GM12874 (cell line): ENCODE measurements around the gene PCDHGB6.

Experiments used
- CTCF ChIP-seq: IDR thresholded peaks from 2 replicates; pipeline ENCODE4 v1.5.1; 2011; ENCODE audit warnings: low read depth, mild to moderate bottlenecking, control low read depth, low read length, moderate library complexity; ENCODE audit not compliant: insufficient read depth

The PCDHGB6 gene

DNA sequence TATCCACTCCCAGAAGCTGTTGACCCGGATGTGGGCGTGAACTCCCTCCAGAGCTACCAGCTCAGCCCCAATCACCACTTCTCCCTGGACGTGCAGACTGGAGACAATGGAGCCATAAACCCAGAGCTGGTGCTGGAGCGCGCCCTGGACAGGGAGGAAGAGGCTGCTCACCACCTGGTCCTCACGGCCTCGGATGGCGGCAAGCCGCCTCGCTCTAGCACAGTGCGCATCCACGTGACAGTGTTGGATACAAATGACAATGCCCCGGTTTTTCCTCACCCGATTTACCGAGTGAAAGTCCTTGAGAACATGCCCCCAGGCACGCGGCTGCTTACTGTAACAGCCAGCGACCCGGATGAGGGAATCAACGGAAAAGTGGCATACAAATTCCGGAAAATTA, 14.6 kb upstream of the PCDHGB6 start:
- TF ChIP-seq CTCF, result no peak

DNA sequence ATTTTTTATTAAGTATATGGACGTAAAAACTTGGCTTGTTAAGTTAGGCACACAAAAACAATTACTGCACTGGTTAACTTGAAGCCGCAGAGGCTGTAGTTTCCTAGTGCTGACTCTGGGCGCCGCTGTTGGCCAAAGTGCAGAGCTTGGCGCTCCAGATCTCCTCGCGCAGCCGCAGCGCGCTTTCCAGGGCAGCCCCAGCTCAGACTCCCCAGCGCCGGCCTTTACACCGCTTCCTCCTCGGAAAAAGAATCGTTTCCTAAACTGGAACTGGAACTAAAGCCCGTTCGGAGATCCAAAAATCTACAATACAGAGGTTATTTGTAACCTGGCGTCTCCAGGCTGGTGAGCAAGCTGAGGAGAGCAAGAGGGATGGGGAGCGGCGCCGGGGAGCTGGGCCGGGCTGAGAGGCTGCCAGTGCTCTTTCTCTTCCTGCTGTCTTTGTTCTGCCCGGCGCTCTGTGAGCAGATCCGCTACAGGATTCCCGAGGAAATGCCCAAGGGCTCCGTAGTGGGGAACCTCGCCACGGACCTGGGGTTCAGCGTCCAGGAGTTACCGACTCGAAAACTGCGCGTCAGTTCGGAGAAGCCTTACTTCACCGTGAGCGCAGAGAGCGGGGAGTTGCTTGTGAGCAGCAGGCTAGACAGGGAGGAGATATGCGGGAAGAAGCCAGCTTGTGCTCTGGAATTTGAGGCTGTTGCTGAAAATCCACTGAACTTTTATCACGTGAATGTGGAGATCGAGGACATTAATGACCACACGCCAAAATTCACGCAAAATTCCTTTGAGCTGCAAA, 9.9 kb upstream of the PCDHGB6 start, which contains the start of gene PCDHGB5:
Gene PCDHGB5 (plus strand): TSS at position 192 of the 796 bp plus-strand sequence. CDS start 181 bp downstream, at position 373.
- peak; percentile 82 for TF ChIP-seq CTCF

GRCh38 chr5:141398608-141399007, 9.2 kb upstream of the PCDHGB6 start:
- TF ChIP-seq CTCF, result 0 out of 2 replicates have a peak, but pooled peaks have one; percentile 1

DNA sequence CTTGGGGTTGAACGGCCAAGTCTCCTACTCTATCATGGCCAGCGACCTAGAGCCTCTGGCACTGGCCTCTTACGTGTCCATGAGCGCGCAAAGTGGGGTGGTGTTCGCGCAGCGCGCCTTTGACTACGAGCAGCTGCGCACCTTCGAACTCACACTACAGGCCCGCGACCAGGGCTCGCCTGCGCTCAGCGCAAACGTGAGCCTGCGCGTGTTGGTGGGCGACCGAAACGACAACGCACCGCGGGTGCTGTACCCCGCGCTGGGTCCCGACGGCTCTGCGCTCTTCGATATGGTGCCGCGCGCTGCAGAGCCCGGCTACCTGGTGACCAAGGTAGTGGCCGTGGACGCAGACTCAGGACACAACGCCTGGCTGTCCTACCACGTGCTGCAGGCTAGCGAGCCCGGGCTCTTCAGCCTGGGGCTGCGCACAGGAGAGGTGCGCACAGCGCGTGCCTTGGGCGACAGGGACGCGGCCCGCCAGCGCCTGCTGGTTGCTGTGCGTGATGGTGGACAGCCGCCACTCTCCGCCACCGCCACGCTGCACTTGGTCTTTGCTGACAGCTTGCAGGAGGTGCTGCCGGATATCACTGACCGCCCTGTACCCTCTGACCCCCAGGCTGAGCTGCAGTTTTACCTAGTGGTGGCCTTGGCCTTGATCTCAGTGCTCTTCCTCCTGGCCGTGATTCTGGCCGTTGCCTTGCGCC, 8.1 kb upstream of the PCDHGB6 start:
- no peak for TF ChIP-seq CTCF

GRCh38 chr5:141402553-141403243, 5.1 kb upstream of the PCDHGB6 start, which contains the start of gene PCDHGA9:
Gene PCDHGA9, plus strand, starts transcription at chr5:141402778. Its CDS starts 175 bp downstream, at chr5:141402953.
- TF ChIP-seq CTCF, result no peak

DNA sequence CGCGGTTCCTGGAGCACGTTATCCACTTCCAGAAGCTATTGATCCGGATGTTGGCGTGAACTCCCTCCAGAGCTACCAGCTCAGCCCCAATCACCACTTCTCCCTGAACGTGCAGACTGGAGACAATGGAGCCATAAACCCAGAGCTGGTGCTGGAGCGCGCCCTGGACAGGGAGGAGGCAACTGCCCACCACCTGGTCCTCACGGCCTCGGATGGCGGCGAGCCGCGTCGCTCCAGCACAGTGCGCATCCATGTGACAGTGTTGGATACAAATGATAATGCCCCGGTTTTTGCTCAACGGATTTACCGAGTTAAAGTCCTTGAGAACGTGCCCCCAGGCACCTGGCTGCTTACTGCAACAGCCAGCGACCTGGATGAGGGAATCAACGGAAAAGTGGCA, 4.4 kb upstream of the PCDHGB6 start:
- no peak for TF ChIP-seq CTCF
